Ishikawa (cell line): Measurements from ENCODE around the gene METTL9.

Experiments used
- CEBPB ChIP-seq: IDR thresholded peaks from 2 replicates; pipeline ENCODE4 v1.6.1; 2012
- CREB1 ChIP-seq: IDR thresholded peaks from 2 replicates; pipeline ENCODE4 v1.6.1; 2012; ENCODE audit warnings: low read depth
- EGR1 ChIP-seq: IDR thresholded peaks from 2 replicates; pipeline ENCODE4 v1.6.1; 2012
- EP300 ChIP-seq: IDR thresholded peaks from 2 replicates; pipeline ENCODE4 v1.6.1; 2012; ENCODE audit warnings: borderline replicate concordance
- FOXM1 ChIP-seq: IDR thresholded peaks from 2 replicates; pipeline ENCODE4 v1.6.1; 2012; ENCODE audit warnings: low read depth, borderline replicate concordance
- MAX ChIP-seq: IDR thresholded peaks from 2 replicates; pipeline ENCODE4 v1.6.1; 2012
- NFIC ChIP-seq: IDR thresholded peaks from 2 replicates; pipeline ENCODE4 v1.6.1; 2012
- RAD21 ChIP-seq: IDR thresholded peaks from 2 replicates; pipeline ENCODE4 v1.6.1; 2012; ENCODE audit warnings: low read depth
- REST ChIP-seq: IDR thresholded peaks from 2 replicates; pipeline ENCODE4 v1.6.1; 2012; ENCODE audit warnings: low read depth, mild to moderate bottlenecking
- TAF1 ChIP-seq: IDR thresholded peaks from 2 replicates; pipeline ENCODE4 v1.6.1; 2012; ENCODE audit warnings: low read depth, mild to moderate bottlenecking
- TCF12 ChIP-seq: IDR thresholded peaks from 2 replicates; pipeline ENCODE4 v1.6.1; 2012; ENCODE audit warnings: low read depth
- TEAD4 ChIP-seq: IDR thresholded peaks from 2 replicates; pipeline ENCODE4 v1.6.1; 2012
- YY1 ChIP-seq: IDR thresholded peaks from 2 replicates; pipeline ENCODE4 v1.6.1; 2012; ENCODE audit warnings: low read depth
- ZBTB7A ChIP-seq: IDR thresholded peaks from 2 replicates; pipeline ENCODE4 v1.6.1; 2012; ENCODE audit warnings: low read depth

DNA sequence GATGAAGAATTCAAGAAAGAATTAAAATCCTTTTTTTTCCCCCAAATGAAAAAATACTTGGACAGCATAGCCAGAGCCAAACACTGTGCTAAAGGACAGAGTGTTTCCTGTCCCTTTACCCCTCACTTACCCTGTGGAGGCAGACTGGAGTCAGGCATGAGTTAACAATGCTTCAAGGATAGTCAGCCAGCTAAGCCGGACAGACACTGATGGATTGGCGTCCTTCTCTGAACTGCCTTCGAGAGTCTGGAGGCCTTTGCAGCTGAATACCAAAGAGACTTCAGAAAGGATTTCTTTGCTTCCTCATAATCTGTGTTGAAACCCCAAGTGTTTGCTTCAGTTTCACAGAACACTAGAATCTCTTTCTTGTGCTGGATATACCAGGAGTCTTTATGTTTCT, 4.6 kb downstream of the METTL9 start:
- TF ChIP-seq EP300: no peak
- no peak for TF ChIP-seq TCF12
- TF ChIP-seq CEBPB: no peak
- no peak for TF ChIP-seq FOXM1
- no peak for TF ChIP-seq MAX
- no peak for TF ChIP-seq CREB1
- TF ChIP-seq TEAD4: no peak
- no peak for TF ChIP-seq RAD21
- no peak for TF ChIP-seq YY1
- TF ChIP-seq TAF1: no peak
- no peak for TF ChIP-seq REST
- no peak for TF ChIP-seq EGR1
- no peak for TF ChIP-seq NFIC
- TF ChIP-seq ZBTB7A: no peak
